Thoracic aorta (tissue), 2 donors: ENCODE measurements around the gene BCL2L11. TPM values are rescaled to one million over a fixed set of nuclear protein-coding genes. Genes with fewer than 3 reads are reported as not detected.

ENCODE experiments used
- ATAC-seq: fragments of 150-250 bp; one replicate; pipeline ENCODE4 v1.8.0; 2017; ENCODE audit warnings: low read depth; ENCODE audit not compliant: insufficient number of reproducible peaks, low FRiP score
- DNase-seq: peaks from one replicate; pipeline ENCODE4 v3.0.0-alpha.2; 2020; ENCODE audit warnings: low spot score
- H3K27ac ChIP-seq, 2 donors: fragments of 200-600 bp; sonication (generic); 1 replicate in 1 of 2; 2 replicates in 1 of 2; pipeline ENCODE4 v1.5.1; 2016; ENCODE audit warnings: mild to moderate bottlenecking in 2 of 2, moderate library complexity in 2 of 2
- H3K27me3 ChIP-seq: fragments of 200-600 bp; sonication (generic); replicated peaks from 2 replicates; pipeline ENCODE4 v1.6.0; 2016; ENCODE audit warnings: mild to moderate bottlenecking; ENCODE audit not compliant: insufficient read depth
- H3K36me3 ChIP-seq: fragments of 200-600 bp; sonication (generic); one replicate; pipeline ENCODE4 v1.5.1; 2016
- H3K4me1 ChIP-seq, 2 donors: fragments of 200-600 bp; sonication (generic); 1 replicate in 1 of 2; 2 replicates in 1 of 2; pipeline versions ENCODE4 v1.5.1 to v1.6.0; 2016; ENCODE audit warnings: low read depth in 2 of 2, mild to moderate bottlenecking in 1 of 2; ENCODE audit not compliant: control insufficient read depth in 1 of 2
- H3K4me3 ChIP-seq: fragments of 200-600 bp; sonication (generic); 2 replicates; pipeline ENCODE4 v1.5.1; 2016; ENCODE audit warnings: mild to moderate bottlenecking
- H3K9me3 ChIP-seq: fragments of 200-600 bp; sonication (generic); 2 replicates; pipeline ENCODE4 v1.5.1; 2016
- total RNA-seq, 2 donors: library from RNA; depleted of rRNA; stranded (reverse); fragments of >200 nt; gene quantifications; one replicate each; pipeline versions ENCODE4 v1.1.0 to v1.2.3, GENCODE V29; 2016
- TF ChIP-seq, protein P1 (sequence below): fragments of 200-600 bp; sonication (generic); IDR thresholded peaks from one replicate; pipeline ENCODE4 v1.5.1; 2019; ENCODE audit warnings: antibody characterized with exemption

BCL2L11 gene
- total RNA-seq, 2 donors from 2014 or later, result 16.4 to 17.4 TPM

- peaks cover 8 to 49% of the 10 kb centered on the region in 2 donors for H3K4me1 ChIP-seq
- DNase-seq, result no peak
- ATAC-seq, result no peak
Observed at GRCh38 chr2:111121028-111121827, 514 bp downstream of the BCL2L11 start.

GRCh38 chr2:111121828-111122630 is 1.3 kb downstream of the BCL2L11 start:
- Histone ChIP-seq H3K9me3 (no peaks in the 10 kb centered on the region), H3K36me3 (peaks cover 4% of the 10 kb centered on the region), H3K27ac (peak overlapping the region in 1 of 2 donors; percentile 54), H3K4me3 (peak overlapping the region; percentile 86), H3K27me3 (no peaks in the 10 kb centered on the region), H3K4me1 (peaks cover 8 to 44% of the 10 kb centered on the region in 2 donors)
- DNase-seq, result no peak
- peak; percentile 68 for ATAC-seq
- TF ChIP-seq, protein P1, sequence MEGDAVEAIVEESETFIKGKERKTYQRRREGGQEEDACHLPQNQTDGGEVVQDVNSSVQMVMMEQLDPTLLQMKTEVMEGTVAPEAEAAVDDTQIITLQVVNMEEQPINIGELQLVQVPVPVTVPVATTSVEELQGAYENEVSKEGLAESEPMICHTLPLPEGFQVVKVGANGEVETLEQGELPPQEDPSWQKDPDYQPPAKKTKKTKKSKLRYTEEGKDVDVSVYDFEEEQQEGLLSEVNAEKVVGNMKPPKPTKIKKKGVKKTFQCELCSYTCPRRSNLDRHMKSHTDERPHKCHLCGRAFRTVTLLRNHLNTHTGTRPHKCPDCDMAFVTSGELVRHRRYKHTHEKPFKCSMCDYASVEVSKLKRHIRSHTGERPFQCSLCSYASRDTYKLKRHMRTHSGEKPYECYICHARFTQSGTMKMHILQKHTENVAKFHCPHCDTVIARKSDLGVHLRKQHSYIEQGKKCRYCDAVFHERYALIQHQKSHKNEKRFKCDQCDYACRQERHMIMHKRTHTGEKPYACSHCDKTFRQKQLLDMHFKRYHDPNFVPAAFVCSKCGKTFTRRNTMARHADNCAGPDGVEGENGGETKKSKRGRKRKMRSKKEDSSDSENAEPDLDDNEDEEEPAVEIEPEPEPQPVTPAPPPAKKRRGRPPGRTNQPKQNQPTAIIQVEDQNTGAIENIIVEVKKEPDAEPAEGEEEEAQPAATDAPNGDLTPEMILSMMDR, result no peak

More at GRCh38 chr2:111121028-111121827, 514 bp downstream of the BCL2L11 start:
- no peaks in the 10 kb centered on the region for H3K27me3 ChIP-seq
- peaks cover 4% of the 10 kb centered on the region for H3K36me3 ChIP-seq
- H3K4me3 ChIP-seq, result peak overlapping the region; percentile 86
- no peaks in the 10 kb centered on the region for H3K9me3 ChIP-seq
- peak overlapping the region; percentile 54 to 58 for H3K27ac ChIP-seq
- TF ChIP-seq, protein P1, result no peak

DNA sequence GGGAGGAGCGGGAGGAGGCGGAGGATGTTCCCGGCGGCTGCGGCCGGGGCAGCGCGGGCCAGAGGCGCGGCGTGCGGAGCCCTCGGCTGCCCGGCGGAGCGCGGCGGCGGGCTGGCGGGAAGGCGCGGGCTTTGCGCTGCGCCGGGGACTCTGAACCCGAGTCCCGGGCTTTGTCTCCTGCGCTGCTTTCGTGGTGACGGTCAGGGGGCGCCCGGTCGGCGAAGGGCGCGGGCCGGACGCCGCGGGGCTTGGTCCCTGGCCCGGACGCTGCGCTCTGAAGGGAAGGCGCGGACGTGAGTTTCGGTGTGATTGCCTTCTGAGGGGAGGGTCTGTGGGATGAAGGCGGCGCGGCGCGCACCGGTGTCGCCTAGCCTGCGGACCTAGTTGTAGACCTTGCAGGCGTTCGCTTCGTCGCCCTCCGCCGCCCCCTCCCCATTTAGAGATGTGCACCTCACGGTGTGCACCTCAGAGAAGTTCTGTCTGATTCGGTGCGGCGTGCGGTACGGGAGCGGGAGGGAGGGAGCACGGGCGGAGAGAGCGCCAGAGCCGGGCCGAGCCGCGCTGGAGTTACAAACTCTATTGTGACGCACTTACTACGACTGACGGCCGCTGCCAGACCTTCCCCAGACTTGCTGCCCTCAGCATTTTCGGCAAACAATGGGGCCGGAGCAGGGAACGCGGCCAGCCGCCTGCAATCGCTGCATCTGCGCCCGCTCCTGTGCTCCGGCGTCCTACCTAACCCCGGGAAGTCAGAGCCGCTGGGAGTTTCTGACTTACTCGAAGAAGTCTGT is 2.1 kb downstream of the BCL2L11 start:
- Histone ChIP-seq H3K9me3 (no peaks in the 10 kb centered on the region), H3K4me3 (peak overlapping the region; percentile 86), H3K27me3 (no peaks in the 10 kb centered on the region), H3K4me1 (peaks cover 8 to 39% of the 10 kb centered on the region in 2 donors), H3K36me3 (peaks cover 4% of the 10 kb centered on the region), H3K27ac (peak overlapping the region; percentile 47 to 54)
- TF ChIP-seq, protein P1, result no peak
- ATAC-seq, result peak; percentile 57
- DNase-seq, result no peak

DNA sequence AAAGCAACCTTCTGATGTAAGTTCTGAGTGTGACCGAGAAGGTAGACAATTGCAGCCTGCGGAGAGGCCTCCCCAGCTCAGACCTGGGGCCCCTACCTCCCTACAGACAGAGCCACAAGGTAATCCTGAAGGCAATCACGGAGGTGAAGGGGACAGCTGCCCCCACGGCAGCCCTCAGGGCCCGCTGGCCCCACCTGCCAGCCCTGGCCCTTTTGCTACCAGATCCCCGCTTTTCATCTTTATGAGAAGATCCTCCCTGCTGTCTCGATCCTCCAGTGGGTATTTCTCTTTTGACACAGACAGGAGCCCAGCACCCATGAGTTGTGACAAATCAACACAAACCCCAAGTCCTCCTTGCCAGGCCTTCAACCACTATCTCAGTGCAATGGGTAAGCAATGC is 3.0 kb downstream of the BCL2L11 start:
- Histone ChIP-seq H3K4me1 (peaks cover 8 to 30% of the 10 kb centered on the region in 2 donors), H3K27ac (no peak overlapping the region), H3K27me3 (no peaks in the 10 kb centered on the region), H3K9me3 (no peaks in the 10 kb centered on the region), H3K4me3 (peak overlapping the region; percentile 86), H3K36me3 (peaks cover 4% of the 10 kb centered on the region)
- TF ChIP-seq, protein P1, result no peak
- no peak for ATAC-seq
- no peak for DNase-seq
